GM19463 (cell line): Measurements from ENCODE around the gene ARHGAP21.

ENCODE experiments used
- ATAC-seq: cut with Tn5 transposase; IDR thresholded peaks from one replicate; pipeline ENCODE4 v1.9.1; 2021; ENCODE audit warnings: mild to moderate bottlenecking, moderate library complexity; ENCODE audit not compliant: unreplicated experiment

The ARHGAP21 gene

GRCh38 chr10:24579906-24580305, 143.8 kb downstream of the ARHGAP21 start:
- no peak for ATAC-seq

GRCh38 chr10:24579448-24579847, 144.2 kb downstream of the ARHGAP21 start:
- no peak for ATAC-seq

DNA sequence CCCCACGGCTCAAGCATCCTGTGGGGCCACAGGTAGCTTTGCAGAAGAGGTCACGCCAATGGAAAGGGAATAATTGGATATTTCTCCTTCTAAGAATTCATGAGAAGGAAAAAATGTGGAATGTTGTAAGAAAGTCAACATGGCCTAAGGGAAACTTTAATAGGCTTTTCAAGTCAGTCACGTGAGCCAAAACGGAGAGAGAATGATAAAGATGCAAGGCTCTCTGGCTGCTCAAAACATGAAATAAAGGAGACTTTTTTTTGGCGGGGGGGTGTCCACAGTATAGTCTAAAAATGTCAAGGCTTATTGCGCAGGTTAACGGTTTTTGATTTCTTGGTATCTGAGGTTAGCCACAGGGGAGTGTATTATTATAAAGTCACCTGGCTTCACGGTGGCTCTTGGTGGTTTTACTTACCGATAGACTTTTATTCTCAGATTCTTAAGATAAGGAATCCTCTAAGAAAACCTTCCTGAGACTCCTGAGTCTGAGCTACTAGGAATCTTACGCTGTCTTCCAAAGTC, 148.1 kb downstream of the ARHGAP21 start:
- ATAC-seq, result no peak

- ATAC-seq, result no peak
These were observed 149.0 kb downstream of the ARHGAP21 start for GRCh38 chr10:24574578-24575155.

- no peak for ATAC-seq
These were observed 149.5 kb downstream of the ARHGAP21 start for GRCh38 chr10:24574161-24574560.

GRCh38 chr10:24571870-24572450, 151.7 kb downstream of the ARHGAP21 start:
- ATAC-seq, result no peak

DNA sequence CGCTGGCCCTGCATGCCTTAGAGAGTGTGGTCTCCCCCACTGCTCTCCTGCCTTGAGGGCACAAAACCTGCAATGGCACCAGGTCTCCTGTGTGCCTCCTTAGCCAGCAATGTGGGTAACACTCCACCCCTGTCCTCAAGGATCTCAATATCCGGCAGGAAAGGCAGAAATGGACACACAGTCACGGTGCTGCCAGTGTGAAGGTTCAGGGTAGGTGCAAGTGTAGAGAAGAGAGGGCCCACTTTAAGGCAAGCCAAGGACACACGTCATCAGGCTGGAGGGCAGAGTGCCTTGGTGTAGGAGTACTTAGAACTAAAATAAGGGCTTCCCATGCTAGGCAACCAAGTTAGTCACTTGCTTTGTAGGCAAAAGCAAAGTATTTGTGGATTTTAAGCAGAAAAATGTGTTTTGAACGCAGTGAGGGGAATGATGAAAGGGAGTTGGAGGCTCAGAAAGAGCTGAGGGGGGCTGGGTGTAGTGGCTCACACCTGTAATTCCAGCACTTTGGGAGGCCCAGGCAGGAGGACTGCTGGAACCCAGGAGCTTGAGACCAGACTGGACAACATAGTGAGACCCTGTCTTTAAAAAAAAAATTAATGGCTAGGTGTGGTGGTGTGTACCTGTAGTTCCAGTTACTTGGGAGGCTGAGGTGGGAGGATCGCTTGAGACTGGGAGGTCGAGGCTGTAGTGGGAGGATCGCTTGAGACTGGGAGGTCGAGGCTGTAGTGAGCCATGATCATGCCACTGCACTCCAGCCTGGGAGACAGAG, 152.8 kb downstream of the ARHGAP21 start:
- no peak for ATAC-seq

GRCh38 chr10:24569828-24570657, 153.6 kb downstream of the ARHGAP21 start:
- no peak for ATAC-seq

GRCh38 chr10:24569330-24569796, 154.3 kb downstream of the ARHGAP21 start:
- ATAC-seq, result no peak

GRCh38 chr10:24568042-24568441, 155.6 kb downstream of the ARHGAP21 start:
- no peak for ATAC-seq

- ATAC-seq, result no peak
These were observed 162.2 kb downstream of the ARHGAP21 start for GRCh38 chr10:24561453-24561852.

DNA sequence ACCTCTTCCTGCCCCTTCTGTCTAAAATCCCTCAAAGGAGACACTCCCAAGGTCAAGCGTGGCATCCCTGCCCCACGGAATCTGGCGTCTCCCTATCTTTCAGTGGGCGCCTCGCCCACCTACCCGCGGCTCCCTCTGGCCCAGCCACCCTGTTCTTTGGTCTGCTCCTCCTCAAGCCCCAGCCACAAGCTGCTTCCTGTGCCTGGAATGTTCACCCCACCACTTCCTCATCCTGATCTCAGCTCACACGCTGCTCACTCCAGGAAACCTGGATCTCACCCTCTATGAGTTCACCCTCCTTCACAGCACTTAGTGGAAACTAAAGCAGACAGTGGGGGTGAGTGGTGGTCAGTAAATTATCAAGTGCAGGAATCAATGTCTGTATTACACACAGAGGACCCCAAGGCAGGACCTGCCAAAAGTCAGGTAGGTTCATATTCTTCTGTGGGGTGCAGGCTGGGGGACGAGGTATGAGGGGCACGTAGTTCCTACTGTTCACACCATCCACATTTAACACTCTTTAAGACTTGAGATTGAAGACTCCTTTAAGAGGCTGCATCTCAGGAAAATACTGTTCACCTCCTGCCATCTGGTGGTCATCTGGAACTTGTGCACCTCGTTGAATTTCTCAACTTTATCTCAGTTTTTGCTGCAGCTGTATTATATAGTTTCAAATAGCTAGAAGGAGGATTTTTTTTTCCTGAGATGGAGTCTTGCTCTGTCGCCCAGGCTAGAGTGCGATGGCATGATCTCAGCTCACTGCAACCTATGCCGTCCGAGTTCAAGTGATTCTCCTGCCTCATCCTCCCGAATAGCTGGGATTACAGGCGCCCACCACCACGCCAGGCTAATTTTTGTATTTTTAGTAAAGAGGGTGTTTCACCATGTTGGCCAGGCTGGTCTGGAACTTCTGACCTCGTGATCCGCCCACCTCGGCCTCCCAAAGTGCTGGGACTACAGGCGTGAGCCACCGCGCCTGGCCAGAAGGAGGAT, 166.6 kb downstream of the ARHGAP21 start:
- ATAC-seq, result peak; percentile 44

DNA sequence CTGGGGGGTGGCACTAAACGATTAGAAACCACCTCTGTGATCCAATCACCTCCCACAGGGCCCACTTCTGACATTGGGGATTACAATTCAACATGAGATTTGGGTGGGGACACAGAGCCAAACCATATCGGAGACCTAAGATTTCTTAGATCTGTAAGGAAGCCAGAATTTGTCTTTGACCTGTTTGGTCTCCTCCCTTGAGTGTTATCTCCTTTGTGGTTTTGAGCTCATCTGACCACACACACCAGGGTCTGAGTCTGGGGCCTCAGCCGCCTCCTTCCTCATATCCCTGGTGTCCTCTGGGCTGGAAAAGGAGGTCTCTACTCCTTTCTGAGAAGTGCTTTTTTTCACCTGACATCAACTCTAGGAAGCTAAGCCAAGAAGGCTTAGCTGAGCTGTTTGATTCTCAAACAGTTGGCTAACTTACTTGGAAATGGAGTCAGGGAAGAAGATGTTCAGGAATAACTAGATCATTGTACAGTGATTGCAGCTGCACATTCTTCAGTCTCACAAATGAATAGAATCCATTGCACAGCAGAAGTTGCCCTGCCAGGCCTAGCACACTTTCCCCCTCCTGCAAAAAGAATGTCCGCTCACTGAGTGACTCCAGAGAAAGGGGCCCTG, 167.4 kb downstream of the ARHGAP21 start:
- ATAC-seq, result no peak

GRCh38 chr10:24554036-24554435, 169.7 kb downstream of the ARHGAP21 start:
- no peak for ATAC-seq

- ATAC-seq, result no peak
These were observed 170.6 kb downstream of the ARHGAP21 start for GRCh38 chr10:24553051-24553612.

DNA sequence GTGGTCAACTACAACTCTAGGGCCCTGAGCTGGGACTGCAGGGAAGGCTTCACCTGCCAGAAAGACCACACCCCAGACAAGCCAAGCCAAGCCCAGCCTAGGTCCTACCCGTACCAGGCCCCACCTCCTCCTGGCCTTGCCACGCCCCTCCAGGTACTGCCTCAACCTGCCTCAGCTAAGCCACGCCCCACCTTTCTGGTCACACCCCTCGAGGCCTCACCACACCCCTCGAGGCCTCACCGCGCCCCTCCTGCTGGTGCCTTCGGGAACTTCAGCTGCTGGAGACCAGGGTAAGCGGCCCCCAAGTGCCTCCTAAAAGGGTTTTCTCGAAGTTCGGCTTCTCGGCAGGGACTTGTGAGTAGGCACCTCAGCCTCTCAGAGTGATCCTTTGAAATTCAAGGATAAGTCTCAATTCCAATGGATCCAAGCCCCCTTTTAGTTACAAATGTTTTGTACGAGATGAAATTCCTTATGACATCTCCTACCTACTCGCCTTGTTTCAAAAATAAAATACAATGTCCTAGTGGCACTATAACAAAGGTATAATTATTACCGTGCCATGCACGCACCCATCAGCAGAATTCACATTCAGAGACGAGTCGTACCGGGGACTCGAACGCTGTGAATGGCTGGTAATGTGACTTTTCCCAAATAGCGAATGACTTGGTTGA, 171.2 kb downstream of the ARHGAP21 start:
- peak; percentile 70 for ATAC-seq

- ATAC-seq, result no peak
These were observed 172.5 kb downstream of the ARHGAP21 start for GRCh38 chr10:24551161-24551560.

DNA sequence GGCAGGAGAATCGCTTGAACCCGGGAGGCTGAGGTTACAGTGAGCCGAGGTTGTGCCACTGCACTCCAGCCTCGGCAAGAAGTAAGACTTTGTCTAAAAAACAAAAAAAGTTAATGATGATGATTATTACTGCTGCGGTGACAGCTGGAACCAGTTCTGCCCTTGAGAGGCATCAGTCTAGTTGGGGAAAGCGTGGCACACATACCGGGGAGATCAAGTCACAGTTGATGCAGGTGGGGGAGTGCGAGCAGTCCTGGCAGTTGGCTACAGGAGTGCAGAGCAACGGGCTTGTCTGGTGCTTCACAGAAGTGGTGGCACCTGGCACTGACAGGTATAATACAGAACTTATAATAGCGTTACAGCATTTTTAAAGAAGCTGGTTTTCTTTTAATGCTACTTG, 173.0 kb downstream of the ARHGAP21 start:
- ATAC-seq, result no peak
